Measurements from ENCODE around the gene DCC. TPM values are rescaled to one million over a fixed set of nuclear protein-coding genes. Genes with fewer than 3 reads are reported as not detected.

The DCC gene
- polyA plus RNA-seq, 1 of the 3 experiments (the other 2 are of a cell fraction), result 0.20 TPM

GRCh38 chr18:53385889-53386288 is 1045.9 kb downstream of the DCC start:
- Histone ChIP-seq H3K4me1 (ENCODE audit: control insufficient read depth in 1 of 2, insufficient read depth in 2 of 2, low read depth in 1 of 2, low read length in 1 of 2) (peaks cover 0 to 6% of the 10 kb centered on the region in 2 experiments; a peak in 1 of 4 replicates), H3K9ac (no peak overlapping the region), H3K4me3 (ENCODE audit: low read depth in 2 of 2, low read length in 1 of 2) (no peak overlapping the region), H2AFZ (ENCODE audit: low read depth) (no peak overlapping the region), H3K27ac (ENCODE audit: low read depth in 2 of 2, low read length in 1 of 2) (no peak overlapping the region), H3K9me2 (no peaks in the 10 kb centered on the region), H3K36me3 (replicated peaks in 1 of 2; ENCODE audit: control insufficient read depth in 1 of 2, insufficient read depth in 2 of 2, low read length in 1 of 2) (no peaks in the 10 kb centered on the region), H3K9me3 (no peaks in the 10 kb centered on the region), H3K4me2 (no peak overlapping the region), H4K20me1 (ENCODE audit: insufficient read depth) (no peaks in the 10 kb centered on the region), H3F3A (replicated peaks; ENCODE audit: insufficient read depth) (no peaks in the 10 kb centered on the region), H3K79me2 (ENCODE audit: insufficient read depth) (no peaks in the 10 kb centered on the region), H3K27me3 (ENCODE audit: insufficient read depth) (no peaks in the 10 kb centered on the region)
- POLR2A ChIA-PET, result no interaction called here
- 19% methylated on average over 3 of the region's 3 CpGs for WGBS (ENCODE audit: low lambda C conversion rate)
- no peak for DNase-seq
- CTCF ChIA-PET, result no interaction called here
- TF ChIP-seq GATA2 (CRISPR knock-in tag; IDR thresholded peaks at IDR 0.05) (no peak), CTCF (IDR thresholded peaks at IDR 0.05) (no peak)

GRCh38 chr18:53387581-53387980 is 1047.6 kb downstream of the DCC start:
- H2AFZ ChIP-seq (ENCODE audit: low read depth), result no peak overlapping the region
- WGBS (ENCODE audit: low lambda C conversion rate), result 11% methylated on average over 3 of the region's 3 CpGs
- no peaks in the 10 kb centered on the region for H3K79me2 ChIP-seq (ENCODE audit: insufficient read depth)
- no peak overlapping the region for H3K27ac ChIP-seq (ENCODE audit: low read depth in 2 of 2, low read length in 1 of 2)
- peaks cover 0 to 1% of the 10 kb centered on the region in 2 experiments; a peak in 1 of 4 replicates for H3K4me1 ChIP-seq (ENCODE audit: control insufficient read depth in 1 of 2, insufficient read depth in 2 of 2, low read depth in 1 of 2, low read length in 1 of 2)
- no peaks in the 10 kb centered on the region for H4K20me1 ChIP-seq (ENCODE audit: insufficient read depth)
- no peak overlapping the region for H3K4me2 ChIP-seq
- no peak overlapping the region for H3K4me3 ChIP-seq (ENCODE audit: low read depth in 2 of 2, low read length in 1 of 2)
- no peaks in the 10 kb centered on the region for H3K27me3 ChIP-seq (ENCODE audit: insufficient read depth)
- TF ChIP-seq MEF2A (IDR thresholded peaks at IDR 0.05; ENCODE audit: borderline replicate concordance, low read depth), result no peak
- no peak for TF ChIP-seq NFIC (IDR thresholded peaks at IDR 0.05; ENCODE audit: borderline replicate concordance)
- TF ChIP-seq TCF12 (IDR thresholded peaks at IDR 0.05), result no peak
- TF ChIP-seq POLR2AphosphoS5 (IDR thresholded peaks at IDR 0.05; ENCODE audit: low read depth, low read length), result no peak
- TF ChIP-seq SMC3 (IDR thresholded peaks at IDR 0.05; ENCODE audit: low read depth, low read length), result no peak
- TF ChIP-seq EP300 (IDR thresholded peaks at IDR 0.05; ENCODE audit: borderline replicate concordance in 1 of 2, low read depth in 1 of 2, low read length in 1 of 2), result no peak
- no peak for TF ChIP-seq PBX3 (IDR thresholded peaks at IDR 0.05)
- ChIA-PET POLR2A (no interaction called here), CTCF (interaction anchor here (0.8 kb wide), 1 partner anchor 13 kb away, joined by 3 read pairs; no protein-coding TSS in a partner anchor)
- no peaks in the 10 kb centered on the region for H3K9me3 ChIP-seq
- H3K9me2 ChIP-seq, result no peaks in the 10 kb centered on the region
- H3F3A ChIP-seq (replicated peaks; ENCODE audit: insufficient read depth), result no peaks in the 10 kb centered on the region
- no peak for DNase-seq
- H3K9ac ChIP-seq, result no peak overlapping the region
- no peaks in the 10 kb centered on the region for H3K36me3 ChIP-seq (replicated peaks in 1 of 2; ENCODE audit: control insufficient read depth in 1 of 2, insufficient read depth in 2 of 2, low read length in 1 of 2)

GRCh38 chr18:53402670-53403069 is 1062.7 kb downstream of the DCC start:
- H3K4me2 ChIP-seq, result no peak overlapping the region
- no peak overlapping the region for H3K27ac ChIP-seq (ENCODE audit: low read depth in 2 of 2, low read length in 1 of 2)
- no peaks in the 10 kb centered on the region for H3K27me3 ChIP-seq (ENCODE audit: insufficient read depth)
- H3F3A ChIP-seq (replicated peaks; ENCODE audit: insufficient read depth), result no peaks in the 10 kb centered on the region
- CTCF ChIA-PET, result no interaction called here
- H2AFZ ChIP-seq (ENCODE audit: low read depth), result no peak overlapping the region
- H3K79me2 ChIP-seq (ENCODE audit: insufficient read depth), result no peaks in the 10 kb centered on the region
- H3K9me2 ChIP-seq, result no peaks in the 10 kb centered on the region
- POLR2A ChIA-PET, result no interaction called here
- DNase-seq, result no peak
- no peaks in the 10 kb centered on the region for H4K20me1 ChIP-seq (ENCODE audit: insufficient read depth)
- no peaks in the 10 kb centered on the region; a peak in 1 of 4 replicates for H3K4me1 ChIP-seq (ENCODE audit: control insufficient read depth in 1 of 2, insufficient read depth in 2 of 2, low read depth in 1 of 2, low read length in 1 of 2)
- no peaks in the 10 kb centered on the region for H3K36me3 ChIP-seq (replicated peaks in 1 of 2; ENCODE audit: control insufficient read depth in 1 of 2, insufficient read depth in 2 of 2, low read length in 1 of 2)
- H3K9ac ChIP-seq, result no peak overlapping the region
- 41% methylated on average over 3 of the region's 3 CpGs for WGBS (ENCODE audit: low lambda C conversion rate)
- TF ChIP-seq JUND (IDR thresholded peaks at IDR 0.05), result no peak
- TF ChIP-seq RAD21 (IDR thresholded peaks at IDR 0.05; ENCODE audit: low read length), result no peak
- TF ChIP-seq ZBTB33 (IDR thresholded peaks at IDR 0.05; ENCODE audit: borderline replicate concordance, low read depth), result no peak
- TF ChIP-seq REST (IDR thresholded peaks at IDR 0.05; ENCODE audit: low read depth, low read length), result no peak
- no peak overlapping the region for H3K4me3 ChIP-seq (ENCODE audit: low read depth in 2 of 2, low read length in 1 of 2)
- no peaks in the 10 kb centered on the region for H3K9me3 ChIP-seq
